Gastrocnemius medialis (tissue), 4 donors: ENCODE measurements around the gene PRKCH.

Source experiments
- POLR2A ChIP-seq, 2 donors: fragments of 450-650 bp; IDR thresholded peaks; one replicate each; pipeline ENCODE4 v1.6.1; 2017; ENCODE audit warnings: antibody characterized with exemption in 2 of 2, mild to moderate bottlenecking in 2 of 2, moderate library complexity in 2 of 2
- TF ChIP-seq, protein P1 (sequence below), 5 experiments: fragments of 450-650 bp in 3 of 5; fragments of 200-600 bp in 2 of 5; sonication (generic) in 2 of 5; IDR thresholded peaks in 4 of 5; conservative IDR thresholded peaks in 1 of 5; 1 replicate in 4 of 5; 2 replicates in 1 of 5; pipeline ENCODE4 v1.5.1; 2016 to 2019; ENCODE audit warnings: antibody characterized with exemption in 5 of 5, mild to moderate bottlenecking in 3 of 5, moderate library complexity in 3 of 5

DNA sequence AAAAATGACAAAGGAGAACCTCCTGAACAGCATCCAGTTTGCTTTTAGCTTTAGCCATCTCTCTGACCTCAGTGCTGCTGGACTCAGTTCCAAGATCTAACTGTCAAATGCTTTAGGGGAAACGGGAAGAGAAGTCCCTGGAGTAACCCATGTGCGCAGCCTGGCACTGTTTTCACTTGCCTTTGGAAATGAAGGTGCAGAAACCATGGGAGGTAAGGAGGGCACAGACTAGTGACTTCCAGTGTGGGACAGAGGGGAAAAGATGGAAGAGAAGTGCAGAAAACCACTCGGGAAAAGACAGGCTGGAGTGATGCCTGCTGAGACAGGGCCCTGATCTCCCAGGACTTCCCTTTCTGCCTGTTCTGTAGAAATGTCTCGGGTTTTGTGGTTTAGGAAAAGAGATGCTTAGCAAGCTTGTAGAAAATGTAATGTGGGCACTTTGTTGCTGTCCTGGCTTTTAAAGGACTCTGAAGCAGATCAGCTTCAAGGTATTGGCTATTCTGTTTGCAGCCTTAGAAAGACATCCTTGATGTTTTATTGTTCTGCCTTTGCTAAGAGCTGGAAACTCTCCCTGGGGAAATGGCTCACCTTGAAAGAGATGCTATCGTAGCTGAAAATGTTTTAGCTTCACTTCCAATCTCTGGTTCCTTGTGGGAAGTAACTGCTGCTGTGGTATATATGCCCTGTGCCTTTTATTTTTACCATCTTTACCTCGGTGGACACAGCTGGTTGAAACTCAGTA is 249.3 kb downstream of the PRKCH start:
- TF ChIP-seq, protein P1, sequence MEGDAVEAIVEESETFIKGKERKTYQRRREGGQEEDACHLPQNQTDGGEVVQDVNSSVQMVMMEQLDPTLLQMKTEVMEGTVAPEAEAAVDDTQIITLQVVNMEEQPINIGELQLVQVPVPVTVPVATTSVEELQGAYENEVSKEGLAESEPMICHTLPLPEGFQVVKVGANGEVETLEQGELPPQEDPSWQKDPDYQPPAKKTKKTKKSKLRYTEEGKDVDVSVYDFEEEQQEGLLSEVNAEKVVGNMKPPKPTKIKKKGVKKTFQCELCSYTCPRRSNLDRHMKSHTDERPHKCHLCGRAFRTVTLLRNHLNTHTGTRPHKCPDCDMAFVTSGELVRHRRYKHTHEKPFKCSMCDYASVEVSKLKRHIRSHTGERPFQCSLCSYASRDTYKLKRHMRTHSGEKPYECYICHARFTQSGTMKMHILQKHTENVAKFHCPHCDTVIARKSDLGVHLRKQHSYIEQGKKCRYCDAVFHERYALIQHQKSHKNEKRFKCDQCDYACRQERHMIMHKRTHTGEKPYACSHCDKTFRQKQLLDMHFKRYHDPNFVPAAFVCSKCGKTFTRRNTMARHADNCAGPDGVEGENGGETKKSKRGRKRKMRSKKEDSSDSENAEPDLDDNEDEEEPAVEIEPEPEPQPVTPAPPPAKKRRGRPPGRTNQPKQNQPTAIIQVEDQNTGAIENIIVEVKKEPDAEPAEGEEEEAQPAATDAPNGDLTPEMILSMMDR (IDR thresholded peaks at IDR 0.05 in 4 of 5, conservative IDR thresholded peaks at IDR 0.05 in 1 of 5), result no peak
- TF ChIP-seq POLR2A (IDR thresholded peaks at IDR 0.05), result no peak
